Measurements from ENCODE around the gene DPH7.
A peak's percentile ranks its signal among the peaks of the same experiment; 100 is the strongest.
"Not testable (repeated sequence)": the region's sequence is repeated elsewhere in the genome, so short reads cannot be mapped to it uniquely, and the experiment has no call there.

Gene DPH7

DNA sequence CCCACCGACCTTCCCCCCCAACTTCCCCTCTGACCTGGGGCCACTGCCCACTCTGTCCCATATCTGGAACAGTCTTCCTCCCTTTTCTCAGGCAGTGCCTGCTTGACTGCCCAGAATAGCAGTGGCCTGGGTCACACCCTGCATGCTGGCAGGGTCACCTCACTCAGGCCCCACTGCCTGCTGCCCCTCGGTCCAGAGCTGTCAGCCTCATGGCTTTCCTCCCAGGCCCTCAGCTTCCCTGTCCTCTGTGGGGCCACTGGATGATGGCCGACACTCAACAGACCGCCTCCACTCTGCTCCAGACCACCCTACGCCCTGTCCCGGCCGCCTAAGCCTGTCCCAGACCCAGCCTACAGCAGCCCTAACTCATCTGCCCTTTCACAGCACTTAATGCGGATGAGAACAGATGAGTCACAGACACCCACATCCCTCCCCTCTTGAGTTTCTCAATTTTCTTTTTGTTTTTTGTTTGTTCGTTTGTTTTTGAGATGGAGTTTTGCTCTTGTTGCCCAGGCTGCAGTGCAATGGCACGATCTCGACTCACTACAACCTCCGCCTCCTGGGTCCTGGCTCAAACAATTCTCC, 34.5 kb downstream of the DPH7 start:
- no peak for DNase-seq

DNA sequence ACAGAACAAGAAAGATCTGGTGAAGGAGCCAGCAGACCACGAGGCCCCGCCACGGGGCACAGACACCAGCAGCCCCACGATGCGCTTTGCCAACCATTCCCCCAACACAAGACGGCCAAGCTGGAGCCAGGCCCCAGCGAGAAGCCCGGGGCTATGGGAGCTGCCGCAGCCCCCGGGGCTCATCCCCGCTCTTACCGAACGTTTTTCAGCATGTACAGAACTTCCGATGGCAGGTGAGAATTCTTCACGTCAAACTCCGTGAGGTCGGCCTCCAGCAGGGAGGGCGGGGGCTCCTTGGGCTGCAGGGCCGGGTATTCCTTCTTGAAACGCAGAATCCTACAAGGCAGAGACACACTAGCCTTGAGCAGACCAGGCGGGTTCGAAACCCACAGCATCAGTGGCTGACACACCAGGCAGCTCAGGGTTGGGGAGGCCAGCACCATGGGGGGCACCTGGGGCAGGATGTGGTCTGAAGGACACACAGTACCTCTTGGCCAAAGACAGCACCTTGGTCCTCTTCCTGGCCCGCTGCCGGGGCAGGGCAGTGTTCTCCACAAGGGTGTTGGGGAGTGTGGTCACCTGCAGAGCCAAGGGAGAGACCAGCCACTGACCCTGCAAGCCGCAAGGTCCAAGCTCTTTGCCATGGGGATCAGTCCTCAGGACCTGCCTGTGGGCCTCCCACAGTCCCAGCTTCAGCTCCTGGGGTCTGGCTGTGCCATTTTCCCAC, 35.3 kb downstream of the DPH7 start:
- no peak for DNase-seq

DNA sequence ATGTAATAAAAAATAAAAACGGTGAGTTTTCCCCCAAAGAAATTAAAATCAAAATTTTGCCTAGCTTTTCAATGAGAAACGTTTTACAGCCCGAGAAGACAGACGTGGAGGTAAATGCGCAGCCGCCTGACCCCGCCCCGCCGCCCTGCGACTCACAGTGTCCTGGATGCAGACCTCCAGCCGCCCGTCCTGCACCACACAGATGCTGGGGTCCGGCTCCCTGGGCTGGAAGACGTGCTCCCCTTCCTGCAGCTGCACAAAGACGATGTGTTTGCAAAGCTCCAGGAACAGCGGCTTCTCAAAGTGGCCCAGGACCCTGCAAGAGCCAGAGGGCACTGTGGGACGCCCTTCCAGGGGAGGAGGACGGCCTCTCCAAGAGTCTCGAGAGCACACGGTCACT, 36.2 kb downstream of the DPH7 start:
- DNase-seq = no peak

DNA sequence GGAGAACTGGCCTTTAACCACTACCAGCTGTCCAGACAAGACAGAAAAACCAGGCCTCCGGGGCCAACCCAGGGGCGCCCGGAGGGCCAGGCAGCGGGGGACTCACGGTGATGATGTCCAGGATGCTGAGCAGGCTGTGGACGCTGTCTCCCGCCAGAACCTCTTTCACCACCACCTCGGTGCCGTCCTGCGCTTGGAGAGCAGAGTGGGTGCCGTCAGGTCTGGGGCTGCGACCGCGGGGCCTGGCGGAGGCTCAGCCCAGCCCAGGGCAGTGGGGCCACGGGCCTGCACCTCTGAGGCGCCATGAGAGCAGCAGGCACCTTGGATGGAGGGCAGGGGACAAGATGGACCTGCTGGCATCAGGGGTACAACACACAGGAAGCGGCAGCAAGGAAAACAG, 38.2 kb downstream of the DPH7 start:
- DNase-seq = no peak

DNA sequence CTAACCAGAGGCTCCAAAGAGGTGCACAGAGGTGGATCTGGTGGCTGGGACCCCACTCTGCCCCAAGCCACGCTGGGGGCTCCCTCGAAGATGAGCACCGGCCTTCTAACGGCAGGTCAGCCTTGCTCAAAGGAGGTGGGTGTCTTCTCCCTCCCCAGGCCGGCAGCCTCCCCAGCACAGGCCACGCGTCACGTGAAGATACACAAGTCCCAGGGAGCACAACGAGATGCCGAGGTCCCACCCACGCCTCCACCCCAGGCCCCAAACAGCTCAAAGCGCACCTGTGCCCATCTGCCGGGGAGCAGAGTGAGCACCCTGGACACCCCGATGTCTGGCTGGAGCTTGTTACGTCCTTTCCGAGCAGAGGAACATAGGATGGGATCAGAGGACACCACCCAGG, 40.7 kb downstream of the DPH7 start:
- DNase-seq = no peak

DNA sequence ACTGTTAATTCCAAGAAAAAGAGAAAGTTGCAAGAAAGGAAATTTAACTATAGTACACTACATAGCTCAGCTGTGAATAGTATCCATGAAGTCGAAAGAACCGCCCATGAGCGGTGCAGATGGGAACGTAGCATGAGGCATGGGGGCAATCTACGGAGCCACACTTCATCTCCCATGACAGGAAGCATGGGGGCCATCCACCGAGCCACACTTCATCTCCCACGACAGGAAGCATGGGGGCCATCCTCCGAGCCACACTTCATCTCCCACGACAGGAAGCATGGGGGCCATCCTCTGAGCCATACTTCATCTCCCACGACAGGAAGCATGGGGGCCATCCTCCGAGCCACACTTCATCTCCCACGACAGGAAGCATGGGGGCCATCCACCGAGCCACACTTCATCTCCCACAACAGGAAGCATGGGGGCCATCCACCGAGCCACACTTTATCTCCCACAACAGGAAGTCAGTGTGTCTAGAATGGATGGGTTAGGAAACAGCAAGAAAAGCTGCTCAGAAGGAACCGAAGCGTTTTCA, 42.1 kb downstream of the DPH7 start:
- DNase-seq = not testable (repeated sequence)

DNA sequence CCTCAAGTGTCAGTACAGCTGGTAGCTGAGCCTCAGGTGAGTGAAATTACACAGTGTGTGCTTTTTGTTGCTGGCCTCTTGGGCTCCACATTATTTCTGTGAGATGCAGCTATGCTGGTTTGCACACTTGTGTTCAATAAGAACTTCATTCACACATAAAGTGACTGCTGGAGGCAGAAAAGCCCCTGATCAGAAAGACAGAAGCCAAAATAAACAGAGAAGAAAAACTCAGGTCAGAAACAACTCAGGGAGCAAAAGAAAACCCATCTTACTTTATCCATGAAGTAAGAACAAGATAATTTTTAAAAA, 43.7 kb downstream of the DPH7 start:
- DNase-seq = no peak

DNA sequence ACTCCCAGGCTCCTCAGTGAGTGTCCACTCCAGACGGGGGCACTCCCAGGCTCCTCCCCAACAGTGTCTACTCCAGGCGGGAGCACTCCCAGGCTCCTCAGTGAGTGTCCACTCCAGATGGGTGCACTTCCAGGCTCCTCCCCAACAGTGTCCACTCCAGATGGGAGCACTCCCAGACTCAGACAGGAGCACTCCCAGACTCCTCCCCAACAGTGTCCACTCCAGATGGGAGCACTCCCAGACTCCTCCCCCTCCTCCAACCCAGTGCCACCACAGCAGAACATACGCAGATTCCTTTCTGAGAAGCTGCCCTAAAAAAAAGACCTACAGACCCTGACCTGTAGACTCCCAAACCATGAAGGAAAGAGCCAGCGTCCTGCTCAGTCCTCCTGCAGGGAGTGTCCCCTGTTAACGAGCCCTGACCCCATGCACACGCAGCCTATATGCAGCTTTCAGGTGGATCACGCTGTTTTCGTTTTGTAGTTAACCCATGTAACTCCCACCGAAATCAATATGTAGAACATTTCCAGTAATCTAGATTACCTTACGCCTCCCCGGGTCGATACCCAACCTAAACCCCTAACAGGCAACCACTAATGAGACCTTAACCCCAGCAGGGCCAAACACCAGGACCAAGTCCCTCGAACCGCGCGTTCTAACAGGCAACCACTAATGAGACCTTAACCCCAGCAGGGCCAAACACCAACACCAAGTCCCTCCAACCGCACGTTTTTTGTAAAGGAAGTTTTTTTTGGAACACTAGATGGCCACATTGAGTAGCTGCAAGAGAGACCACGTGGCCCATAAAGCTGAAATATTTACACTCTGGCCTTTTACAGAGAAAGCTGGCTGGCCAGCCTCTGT, 44.2 kb downstream of the DPH7 start:
- peak; percentile 77 for DNase-seq

DNA sequence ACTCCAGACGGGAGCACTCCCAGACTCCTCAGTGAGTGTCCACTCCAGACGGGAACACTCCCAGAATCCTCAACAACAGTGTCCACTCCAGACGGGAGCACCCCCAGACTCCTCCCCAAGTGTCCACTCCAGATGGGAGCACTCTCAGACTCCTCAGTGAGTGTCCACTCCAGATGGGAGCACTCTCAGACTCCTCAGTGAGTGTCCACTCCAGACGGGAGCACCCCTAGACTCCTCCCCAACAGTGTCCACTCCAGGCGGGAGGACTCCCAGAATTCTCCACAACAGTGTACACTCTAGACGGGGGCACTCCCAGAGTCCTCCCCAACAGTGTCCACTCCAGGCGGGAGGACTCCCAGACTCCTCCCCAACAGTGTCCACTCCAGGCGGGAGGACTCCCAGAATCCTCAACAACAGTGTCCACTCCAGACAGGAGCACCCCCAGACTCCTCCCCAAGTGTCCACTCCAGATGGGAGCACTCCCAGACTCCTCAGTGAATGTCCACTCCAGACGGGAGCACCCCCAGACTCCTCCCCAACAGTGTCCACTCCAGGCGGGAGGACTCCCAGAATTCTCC, 45.7 kb downstream of the DPH7 start:
- DNase-seq = not testable (repeated sequence)

DNA sequence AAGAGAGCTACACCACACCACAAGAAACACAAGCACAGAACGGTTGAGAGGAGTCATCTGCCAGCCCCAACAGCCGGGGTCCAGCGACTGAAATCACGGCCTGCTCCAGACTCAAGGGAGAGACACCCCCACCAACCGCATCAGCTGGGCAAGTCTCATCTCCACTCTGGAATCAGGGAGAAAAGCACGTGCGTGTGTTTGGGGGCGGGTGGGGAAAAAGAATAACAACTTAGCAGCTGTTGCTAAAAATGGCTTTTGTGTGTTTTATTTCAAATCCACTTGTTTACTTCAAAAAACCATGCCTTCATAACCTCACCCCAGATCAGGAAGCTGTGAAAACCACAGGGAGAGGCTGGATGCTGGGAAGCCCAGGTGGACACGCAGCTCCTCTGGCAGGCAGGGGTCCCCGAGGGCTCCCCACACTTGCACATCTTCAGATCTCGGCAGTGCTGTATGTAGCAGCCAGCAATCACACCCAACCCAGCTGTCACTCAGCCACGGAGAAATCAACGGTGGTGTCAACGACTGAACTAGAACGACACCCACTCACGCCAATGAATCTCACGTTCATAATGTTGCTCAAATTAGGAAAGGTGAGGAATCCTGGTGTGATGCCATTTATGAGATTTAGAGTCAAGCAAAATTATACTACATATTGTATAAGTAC, 47.5 kb downstream of the DPH7 start:
- DNase-seq = no peak

DNA sequence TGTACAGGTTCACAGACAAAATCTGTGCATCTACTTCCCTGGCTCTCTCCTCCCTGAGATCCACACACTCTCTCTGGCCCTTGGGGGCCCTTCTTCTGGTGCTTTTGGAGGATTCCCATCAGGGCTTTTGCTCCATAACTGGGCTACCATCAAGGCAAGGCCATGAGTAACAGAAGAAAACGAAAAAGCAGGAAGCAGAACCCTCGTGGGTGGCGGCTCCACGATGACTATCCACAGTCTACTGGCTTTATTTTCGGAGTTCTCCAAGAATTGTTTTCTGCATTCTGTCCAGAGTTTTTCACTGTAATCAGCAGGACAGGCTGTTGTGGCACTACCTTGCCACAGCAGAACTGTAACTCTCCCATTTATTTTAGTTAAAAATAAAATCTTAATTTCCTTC, 48.4 kb downstream of the DPH7 start:
- no peak for DNase-seq

DNA sequence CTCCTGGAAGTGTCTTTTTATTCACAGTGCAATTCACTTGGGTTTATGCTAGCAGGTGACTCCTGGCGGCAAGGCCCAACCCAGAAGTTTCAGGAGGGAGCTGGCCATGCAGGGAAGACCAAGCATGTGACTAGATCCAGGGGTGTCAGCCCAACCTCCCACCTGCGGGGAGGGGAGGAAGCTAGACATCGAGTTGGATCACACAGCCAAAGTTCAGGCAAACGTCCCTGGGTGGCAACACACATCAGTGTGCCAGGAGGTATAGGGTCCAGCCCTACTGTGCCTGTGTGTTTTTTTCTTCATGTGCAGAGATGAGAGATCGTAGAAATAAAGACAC, 53.8 kb downstream of the DPH7 start:
- no peak for DNase-seq

DNA sequence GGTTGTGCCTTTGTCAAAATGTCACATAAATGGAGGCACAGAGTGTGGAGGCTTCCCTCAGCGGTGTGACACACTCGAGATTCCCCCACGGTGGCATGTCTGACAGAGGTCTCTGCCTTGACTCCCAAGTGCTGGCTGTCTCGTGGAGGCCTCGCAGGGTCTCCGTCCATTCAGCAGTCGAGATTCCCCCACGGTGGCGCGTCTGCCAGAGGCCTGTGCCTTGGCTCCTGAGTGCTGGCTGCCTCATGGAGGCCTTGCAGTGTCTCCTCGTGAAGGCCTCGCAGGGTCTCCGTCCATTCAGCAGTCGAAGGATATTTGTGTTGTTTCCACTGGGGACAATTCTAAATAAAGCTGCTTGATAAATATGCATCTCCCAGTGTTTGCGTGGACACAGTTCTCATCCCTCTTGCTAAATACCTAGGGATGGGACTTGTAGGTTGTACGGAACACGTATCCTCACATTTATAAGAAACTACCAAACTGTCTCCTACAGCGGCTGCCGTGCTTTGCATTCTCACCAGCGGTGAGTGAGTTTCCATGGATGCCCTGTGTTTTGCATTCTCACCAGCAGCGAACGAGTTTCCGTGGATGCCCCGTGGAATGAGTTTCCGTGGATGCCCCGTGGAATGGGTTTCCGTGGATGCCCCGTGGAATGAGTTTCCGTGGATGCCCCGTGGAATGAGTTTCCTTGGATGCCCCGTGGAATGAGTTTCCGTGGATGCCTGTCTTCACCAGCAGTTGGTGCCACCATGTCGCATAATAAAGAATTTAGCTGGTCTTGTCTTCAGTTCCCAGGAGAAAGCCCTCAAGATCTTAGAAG, 54.4 kb downstream of the DPH7 start:
- DNase-seq = no peak

DNA sequence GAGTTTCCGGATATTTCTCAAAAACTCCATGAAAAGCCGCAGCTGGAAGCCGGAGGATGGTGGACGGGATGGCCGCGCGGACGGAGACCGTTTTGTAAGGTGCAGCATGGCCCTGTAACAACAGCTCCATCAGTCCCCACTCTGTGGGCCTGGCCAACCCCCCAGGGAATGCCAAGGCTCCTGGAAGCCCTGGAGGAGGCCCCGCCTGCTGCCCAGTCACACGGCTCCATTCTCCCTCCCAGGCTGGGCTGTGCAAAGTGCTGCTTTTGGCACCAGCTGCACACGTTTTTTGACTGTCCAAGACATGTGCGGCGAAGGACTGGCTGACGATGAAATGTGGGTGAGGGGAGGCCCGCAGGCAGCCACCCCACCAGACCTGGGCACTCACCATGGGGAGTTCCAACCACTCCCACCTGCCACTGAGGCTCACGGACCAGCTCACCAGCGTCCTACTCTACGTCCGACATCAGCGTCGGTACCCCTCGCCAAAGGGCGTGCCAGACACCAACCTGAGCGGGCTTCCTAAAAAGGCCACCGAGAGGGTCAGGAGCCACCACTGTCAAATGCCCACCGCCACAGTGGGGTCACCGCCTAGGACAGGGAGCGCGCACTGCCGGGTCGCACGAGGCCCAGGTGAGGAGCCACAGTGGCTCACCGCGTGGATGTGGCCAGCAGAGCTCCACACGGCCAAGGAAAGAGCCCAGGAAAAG, 55.8 kb downstream of the DPH7 start:
- no peak for DNase-seq

DNA sequence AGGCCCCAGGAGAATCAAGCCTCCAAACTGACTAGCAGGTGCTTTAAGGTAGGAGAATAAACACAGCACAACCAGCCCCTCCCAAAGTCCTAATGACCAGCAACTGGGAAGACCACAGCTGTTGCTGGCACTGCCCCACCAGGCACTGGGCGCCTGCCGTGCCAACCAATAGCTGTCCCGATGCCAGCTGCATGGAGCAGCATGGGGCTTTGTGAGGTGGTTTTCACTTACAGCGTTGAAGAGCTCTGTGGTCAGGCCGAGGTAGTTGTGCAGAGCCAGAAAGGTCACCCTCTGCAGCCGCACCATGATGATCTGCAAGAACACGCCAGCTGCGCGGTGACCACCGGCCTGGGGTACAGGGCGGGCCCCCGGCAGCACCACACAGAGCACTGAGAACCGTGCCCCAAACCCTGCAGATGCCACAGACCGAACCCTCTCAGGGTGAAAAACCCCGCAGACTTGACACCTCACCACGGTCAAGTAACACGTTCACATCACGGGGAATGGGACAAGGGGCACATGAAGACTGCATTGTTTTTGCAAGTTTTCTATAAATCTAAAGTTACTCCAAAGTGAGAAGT, 57.2 kb downstream of the DPH7 start:
- DNase-seq = no peak

DNA sequence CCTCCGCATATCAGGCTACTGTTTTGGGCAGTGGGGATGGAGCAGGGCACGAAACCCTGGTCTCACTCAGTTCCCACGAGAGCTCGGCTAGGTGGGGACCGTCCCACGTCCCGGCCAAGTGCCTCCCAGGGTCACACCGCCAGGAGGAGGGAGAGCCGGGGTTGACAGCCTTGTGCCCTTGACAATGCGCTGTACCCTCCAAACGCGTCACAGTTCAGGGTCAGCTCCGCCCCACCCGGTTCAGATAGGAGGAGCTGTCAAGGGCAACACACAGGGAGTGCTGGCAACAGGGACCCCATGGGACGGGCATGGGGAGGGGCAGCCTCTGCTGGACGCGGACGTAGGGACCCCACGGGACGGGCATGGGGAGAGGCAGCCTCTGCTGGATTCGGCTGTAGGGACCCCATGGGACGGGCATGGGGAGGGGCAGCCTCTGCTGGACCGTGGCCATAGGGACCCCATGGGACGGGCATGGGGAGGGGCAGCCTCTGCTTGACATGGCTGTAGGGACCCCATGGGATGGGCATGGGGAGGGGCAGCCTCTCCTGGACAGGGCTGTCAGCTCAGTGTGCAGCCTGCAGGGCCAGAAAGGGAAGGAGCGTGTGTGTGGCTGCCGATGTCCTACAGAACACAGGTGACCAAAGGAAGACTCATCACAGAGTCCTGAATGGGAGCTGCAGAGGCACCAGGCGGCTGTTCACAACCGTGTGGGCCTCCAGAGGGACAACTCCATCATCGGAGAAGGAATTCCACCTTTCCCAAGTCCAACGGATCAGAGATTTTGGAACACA, 57.9 kb downstream of the DPH7 start:
- no peak for DNase-seq

DNA sequence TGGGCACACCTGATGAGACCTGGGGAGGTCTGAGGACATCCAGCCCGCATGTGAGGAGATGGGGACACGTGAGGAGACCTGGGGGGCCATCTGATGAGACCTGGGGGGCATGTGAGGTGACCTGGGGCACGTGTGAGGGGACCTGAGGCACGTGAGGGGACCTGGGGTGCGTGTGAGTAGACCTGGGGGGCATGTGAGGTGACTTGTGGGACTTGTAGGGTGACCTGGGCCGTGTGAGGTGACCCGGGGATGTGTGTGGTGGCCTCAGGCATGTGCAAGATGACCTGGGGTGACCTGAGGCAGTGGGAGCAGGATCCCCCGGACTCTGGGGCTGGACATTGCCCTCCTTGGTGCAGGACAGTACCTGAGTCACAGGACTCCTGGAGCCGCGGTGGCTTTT, 59.2 kb downstream of the DPH7 start:
- no peak for DNase-seq

DNA sequence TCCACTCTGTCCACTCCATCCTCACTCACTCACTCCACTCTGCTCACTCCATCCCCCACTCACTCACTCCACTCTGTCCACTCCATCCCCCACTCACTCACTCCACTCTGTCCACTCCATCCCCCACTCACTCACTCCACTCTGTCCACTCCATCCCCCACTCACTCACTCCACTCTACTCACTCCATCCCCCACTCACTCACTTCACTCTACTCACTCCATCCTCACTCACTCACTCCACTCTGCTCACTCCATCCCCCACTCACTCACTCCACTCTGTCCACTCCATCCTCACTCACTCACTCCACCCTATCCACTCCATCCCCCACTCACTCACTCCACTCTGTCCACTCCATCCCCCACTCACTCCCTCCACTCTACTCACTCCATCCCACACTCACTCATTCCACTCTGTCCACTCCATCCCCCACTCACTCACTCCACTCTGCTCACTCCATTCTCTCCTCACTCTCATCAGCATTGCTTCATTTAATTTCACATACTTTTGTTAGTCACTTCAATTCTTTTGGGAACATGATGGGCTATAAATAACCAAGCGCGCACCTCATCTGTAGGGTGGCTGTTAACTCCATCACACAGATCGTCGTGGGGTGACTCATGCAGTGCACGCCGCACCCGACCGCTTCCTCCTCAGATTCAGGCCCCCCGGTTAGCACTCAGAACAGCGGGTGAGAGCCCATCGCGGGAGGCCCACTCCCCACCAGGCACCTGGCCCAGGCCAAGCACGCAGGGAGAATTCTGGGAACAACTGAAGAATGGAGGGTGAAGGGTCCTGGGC, 59.9 kb downstream of the DPH7 start:
- DNase-seq = not testable (repeated sequence)

DNA sequence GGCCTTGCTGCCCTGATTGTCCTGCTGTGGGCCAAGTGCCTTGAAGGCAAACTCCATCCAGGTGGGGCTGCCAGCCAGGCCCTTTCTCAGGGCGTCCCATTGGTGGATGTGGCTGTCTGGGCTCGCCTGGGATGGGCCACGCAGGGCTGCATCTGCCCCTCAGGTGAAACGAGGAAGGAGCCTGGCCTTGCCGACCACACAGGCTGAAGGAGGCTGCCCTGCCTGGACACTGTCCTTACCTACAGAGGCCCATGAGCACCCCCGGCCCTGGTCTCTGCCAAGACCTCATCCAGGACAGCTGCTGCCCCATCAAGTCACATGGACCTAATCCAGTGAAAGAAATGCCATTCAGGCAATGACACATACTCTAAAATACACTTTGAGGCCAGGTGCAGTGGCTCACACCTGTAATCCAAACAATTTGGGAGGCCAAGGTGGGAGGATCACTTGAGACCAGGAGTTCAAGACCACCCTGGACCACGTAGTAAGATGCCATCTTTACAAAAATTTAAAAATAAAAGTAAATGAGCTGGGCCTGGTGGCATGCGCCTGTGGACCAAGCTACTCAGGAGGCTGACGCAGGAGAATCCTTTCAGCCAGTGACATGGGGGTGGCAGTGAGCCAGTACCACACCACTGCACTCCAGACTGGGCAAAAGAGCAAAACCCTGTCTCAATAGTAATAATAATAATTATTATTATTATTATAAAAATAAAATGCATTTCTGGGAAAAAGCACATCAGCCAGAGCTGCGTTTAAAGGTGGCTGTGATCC, 62.4 kb downstream of the DPH7 start:
- no peak for DNase-seq

Measured in NCI-H2171 treated with DMSO at 0.1 percent for 48 hours (cell line).